Ovary (tissue), 3 donors: ENCODE data around the gene TP53I13.

Experiments
- CTCF ChIP-seq, 3 donors: fragments of 450-650 bp in 2 of 3; fragments of 200-600 bp in 1 of 3; IDR thresholded peaks; one replicate each; pipeline versions ENCODE4 v1.5.1 to v1.8.0; 2016 to 2022; ENCODE audit warnings: antibody characterized with exemption in 3 of 3, mild to moderate bottlenecking in 1 of 3
- POLR2A ChIP-seq: fragments of 450-650 bp; IDR thresholded peaks from one replicate; pipeline ENCODE4 v1.6.1; 2017; ENCODE audit warnings: antibody characterized with exemption, mild to moderate bottlenecking, moderate library complexity
- donor health status: DM: no; HTN: no; CAD: no.

GRCh38 chr17:29549177-29549923, 19.2 kb upstream of the TP53I13 start:
- TF ChIP-seq CTCF (IDR thresholded peaks at IDR 0.05) (no peak), POLR2A (no peak)
